GM18505 (cell line): ENCODE results near the gene TBX21.
"Not testable (repeated sequence)": the region's sequence is repeated elsewhere in the genome, so short reads cannot be mapped to it uniquely, and the experiment has no call there.

ENCODE experiments used
- ATAC-seq: cut with Tn5 transposase; IDR thresholded peaks from one replicate; pipeline ENCODE4 v1.9.1; 2021; ENCODE audit not compliant: unreplicated experiment
- POLR2A ChIP-seq: IDR thresholded peaks from 4 replicates; pipeline ENCODE4 v1.6.1; 2011; ENCODE audit warnings: borderline replicate concordance; ENCODE audit not compliant: insufficient read depth, insufficient read length; ENCODE audit errors: extremely low read depth

The TBX21 gene

GRCh38 chr17:47736501-47737495 lies 3.8 kb downstream of the TBX21 start:
- no peak for ATAC-seq
- no peak for TF ChIP-seq POLR2A

- ATAC-seq, result no peak
- TF ChIP-seq POLR2A, result no peak
Observed at GRCh38 chr17:47738178-47738577, 5.1 kb downstream of the TBX21 start.

- no peak for TF ChIP-seq POLR2A
- ATAC-seq, result no peak
Observed at GRCh38 chr17:47739150-47739549, 6.1 kb downstream of the TBX21 start.

GRCh38 chr17:47739945-47740344 lies 6.9 kb downstream of the TBX21 start:
- not testable (repeated sequence) for ATAC-seq

GRCh38 chr17:47741109-47741792 lies 8.2 kb downstream of the TBX21 start:
- no peak for ATAC-seq

GRCh38 chr17:47741793-47742145 lies 8.7 kb downstream of the TBX21 start:
- no peak for TF ChIP-seq POLR2A
- ATAC-seq, result no peak

More at GRCh38 chr17:47741109-47741792, 8.2 kb downstream of the TBX21 start:
- TF ChIP-seq POLR2A, result no peak

- no peak for ATAC-seq
- no peak for TF ChIP-seq POLR2A
Observed at GRCh38 chr17:47742319-47743181, 9.5 kb downstream of the TBX21 start.

GRCh38 chr17:47744168-47745036 lies 11.4 kb downstream of the TBX21 start:
- ATAC-seq, result no peak

GRCh38 chr17:47745037-47745380 lies 12.0 kb downstream of the TBX21 start:
- ATAC-seq, result no peak
- TF ChIP-seq POLR2A, result no peak

More at GRCh38 chr17:47744168-47745036, 11.4 kb downstream of the TBX21 start:
- no peak for TF ChIP-seq POLR2A

- ATAC-seq, result no peak
- TF ChIP-seq POLR2A, result no peak
Observed at GRCh38 chr17:47751471-47751870, 18.4 kb downstream of the TBX21 start.

GRCh38 chr17:47757386-47757785 lies 24.4 kb downstream of the TBX21 start:
- ATAC-seq, result no peak
- no peak for TF ChIP-seq POLR2A

- TF ChIP-seq POLR2A, result no peak
- ATAC-seq, result no peak
Observed at GRCh38 chr17:47760409-47761140, 27.5 kb downstream of the TBX21 start.
